K562 (cell line): ENCODE measurements around the gene IFNAR2.

Experiments
- ARHGAP35 ChIP-seq: fragments of 450-650 bp; IDR thresholded peaks from 2 replicates; pipeline ENCODE4 v1.6.1; 2018; ENCODE audit not compliant: partially characterized antibody
- MTA1 ChIP-seq: fragments of 450-650 bp; IDR thresholded peaks from 2 replicates; pipeline ENCODE4 v1.6.1; 2017; ENCODE audit warnings: borderline replicate concordance
- TF ChIP-seq, protein P1 (sequence below): fragments of 200-800 bp; sonication (Bioruptor generic); IDR thresholded peaks from 2 replicates; pipeline ENCODE4 v1.6.1; 2017; ENCODE audit warnings: missing genetic modification characterization, missing compliant biosample characterization

DNA sequence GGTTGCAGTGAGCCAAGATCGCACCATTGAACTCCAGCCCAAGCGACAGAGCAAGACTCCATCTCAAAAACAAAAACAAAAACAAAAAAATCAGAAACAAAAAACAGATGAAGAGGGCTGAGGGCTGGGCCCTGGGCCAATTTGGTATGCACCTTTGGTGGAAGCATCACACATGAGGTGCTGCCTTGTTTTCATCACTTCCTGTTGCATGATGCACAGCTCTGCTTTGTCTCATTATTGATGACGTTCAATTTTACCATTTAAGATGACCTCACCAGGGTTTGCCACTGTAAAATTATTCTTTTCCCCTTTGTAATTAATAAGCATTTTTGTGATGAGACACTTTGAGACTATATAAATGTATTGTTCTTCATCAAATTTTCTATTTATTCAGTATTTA, 9.8 kb upstream of the IFNAR2 start:
- TF ChIP-seq ARHGAP35 (no peak), MTA1 (no peak)
- TF ChIP-seq, protein P1, sequence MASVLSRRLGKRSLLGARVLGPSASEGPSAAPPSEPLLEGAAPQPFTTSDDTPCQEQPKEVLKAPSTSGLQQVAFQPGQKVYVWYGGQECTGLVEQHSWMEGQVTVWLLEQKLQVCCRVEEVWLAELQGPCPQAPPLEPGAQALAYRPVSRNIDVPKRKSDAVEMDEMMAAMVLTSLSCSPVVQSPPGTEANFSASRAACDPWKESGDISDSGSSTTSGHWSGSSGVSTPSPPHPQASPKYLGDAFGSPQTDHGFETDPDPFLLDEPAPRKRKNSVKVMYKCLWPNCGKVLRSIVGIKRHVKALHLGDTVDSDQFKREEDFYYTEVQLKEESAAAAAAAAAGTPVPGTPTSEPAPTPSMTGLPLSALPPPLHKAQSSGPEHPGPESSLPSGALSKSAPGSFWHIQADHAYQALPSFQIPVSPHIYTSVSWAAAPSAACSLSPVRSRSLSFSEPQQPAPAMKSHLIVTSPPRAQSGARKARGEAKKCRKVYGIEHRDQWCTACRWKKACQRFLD (CRISPR knock-in tag) = no peak
